Body of pancreas (tissue), 4 donors: ENCODE data around the gene KYAT1. TPM values are rescaled to one million over a fixed set of nuclear protein-coding genes. Genes with fewer than 3 reads are reported as not detected.
A peak's percentile ranks its signal among the peaks of the same experiment; 100 is the strongest.

Experiments
- ATAC-seq: fragments of 150-250 bp; one replicate; pipeline ENCODE4 v1.9.1; 2016
- DNase-seq, 4 donors: peaks; one replicate each; pipeline ENCODE4 v3.0.0-alpha.2; 2019
- H3K27ac ChIP-seq, 4 donors: fragments of 200-600 bp; sonication (generic); 1 replicate in 3 of 4; 2 replicates in 1 of 4; pipeline versions ENCODE4 v1.5.1 to v1.6.1; 2016 to 2019; ENCODE audit warnings: mild to moderate bottlenecking in 1 of 4, mixed read lengths in 1 of 4, moderate library complexity in 1 of 4
- H3K27me3 ChIP-seq, 2 donors: fragments of 200-600 bp; sonication (generic); one replicate each; pipeline ENCODE4 v1.6.0; 2016; ENCODE audit warnings: mild to moderate bottlenecking in 1 of 2
- H3K36me3 ChIP-seq, 2 donors: fragments of 200-600 bp; sonication (generic); replicated peaks in 1 of 2; 2 replicates each; pipeline ENCODE4 v1.5.1; 2016; ENCODE audit warnings: low read depth in 2 of 2; ENCODE audit not compliant: insufficient read depth in 1 of 2
- H3K4me1 ChIP-seq: fragments of 200-600 bp; sonication (generic); one replicate; pipeline ENCODE4 v1.6.0; 2016
- H3K4me3 ChIP-seq, 2 donors: fragments of 200-600 bp; sonication (generic); 1 replicate in 1 of 2; 2 replicates in 1 of 2; pipeline ENCODE4 v1.5.1; 2016 to 2019
- H3K9me3 ChIP-seq, 3 donors: fragments of 200-600 bp; sonication (generic); 1 replicate in 2 of 3; 2 replicates in 1 of 3; pipeline ENCODE4 v1.5.1; 2016
- CTCF ChIP-seq, 7 experiments: fragments of 450-650 bp in 4 of 7; fragments of 200-600 bp in 3 of 7; sonication (generic) in 3 of 7; IDR thresholded peaks; one replicate each; pipeline ENCODE4 v1.5.1; 2016 to 2019; ENCODE audit warnings: antibody characterized with exemption in 7 of 7
- POLR2A ChIP-seq, 3 donors: fragments of 450-650 bp; IDR thresholded peaks; one replicate each; pipeline ENCODE4 v1.6.1; 2016; ENCODE audit warnings: antibody characterized with exemption in 3 of 3, mild to moderate bottlenecking in 2 of 3
- WGBS, 2 donors: methylation state at CpG; one replicate each; pipeline ENCODE4 v1.1.5; 2017; 5-methylcytosine and 5-hydroxymethylcytosine counted together
- intact Hi-C: fragments of 100-400 bp; cut with DNase I; formaldehyde crosslinking; loops from one replicate; pipeline ENCODE4 v1.15.1; 2023
- total RNA-seq, 2 donors: library from RNA; depleted of rRNA; stranded (reverse); fragments of >200 nt; gene quantifications; one replicate each; pipeline ENCODE4 v1.1.0, GENCODE V29; 2016

Gene KYAT1
- total RNA-seq, 2 donors from 2014 or later, result 2.6 to 4.3 TPM

- Histone ChIP-seq H3K4me1 (peaks cover 24% of the 10 kb centered on the region), H3K9me3 (no peaks in the 10 kb centered on the region), H3K4me3 (no peak overlapping the region), H3K27me3 (no peaks in the 10 kb centered on the region), H3K36me3 (peaks cover 0 to 6% of the 10 kb centered on the region in 2 donors), H3K27ac (no peak overlapping the region)
- no peak for TF ChIP-seq POLR2A (IDR thresholded peaks at IDR 0.05)
- TF ChIP-seq CTCF (IDR thresholded peaks at IDR 0.05), result no peak
- no peak for DNase-seq
- intact Hi-C loops, result no loop called here
- no peak for ATAC-seq
- WGBS, 2 donors, result 70 to 90% methylated on average over 10 to 15 of the region's 15 CpGs
Measured at GRCh38 chr9:128885798-128886197, 4.0 kb upstream of the KYAT1 start.

GRCh38 chr9:128885376-128885775, 3.6 kb upstream of the KYAT1 start:
- WGBS, 2 donors, result 90 to 97% methylated on average over 6 to 8 of the region's 8 CpGs
- Histone ChIP-seq H3K27ac (no peak overlapping the region), H3K4me1 (peaks cover 28% of the 10 kb centered on the region), H3K27me3 (no peaks in the 10 kb centered on the region), H3K9me3 (no peaks in the 10 kb centered on the region), H3K36me3 (peaks cover 0 to 6% of the 10 kb centered on the region in 2 donors), H3K4me3 (no peak overlapping the region)
- no peak for TF ChIP-seq CTCF (IDR thresholded peaks at IDR 0.05)
- no peak for TF ChIP-seq POLR2A (IDR thresholded peaks at IDR 0.05)
- no peak for ATAC-seq
- no peak for DNase-seq
- intact Hi-C loops, result no loop called here

- no peak for ATAC-seq
- Histone ChIP-seq H3K27ac (no peak overlapping the region), H3K27me3 (no peaks in the 10 kb centered on the region), H3K4me3 (no peak overlapping the region), H3K36me3 (peaks cover 0 to 5% of the 10 kb centered on the region in 2 donors), H3K4me1 (peaks cover 40% of the 10 kb centered on the region), H3K9me3 (no peaks in the 10 kb centered on the region)
- no peak for DNase-seq
- WGBS, 2 donors, result 81% methylated on average over 2 of the region's 2 CpGs; no CpG with 5 or more reads in 1 of the 2 donors
- no peak for TF ChIP-seq POLR2A (IDR thresholded peaks at IDR 0.05)
- no peak for TF ChIP-seq CTCF (IDR thresholded peaks at IDR 0.05)
- intact Hi-C loops, result no loop called here
Measured at GRCh38 chr9:128884164-128884563, 2.4 kb upstream of the KYAT1 start.

- intact Hi-C loops, result no loop called here
- TF ChIP-seq CTCF (IDR thresholded peaks at IDR 0.05), result no peak
- no peak for TF ChIP-seq POLR2A (IDR thresholded peaks at IDR 0.05)
- no peak for DNase-seq
- Histone ChIP-seq H3K9me3 (no peaks in the 10 kb centered on the region), H3K4me1 (peaks cover 45% of the 10 kb centered on the region), H3K27ac (peak overlapping the region; percentile 93 to 96 (median 96)), H3K4me3 (peak overlapping the region; percentile 54 to 66), H3K36me3 (peaks cover 0 to 4% of the 10 kb centered on the region in 2 donors), H3K27me3 (no peaks in the 10 kb centered on the region)
- ATAC-seq, result no peak
- WGBS, 2 donors, result 0% methylated on average over 14 to 19 of the region's 19 CpGs
Measured at GRCh38 chr9:128882677-128883603, 1.2 kb upstream of the KYAT1 start.
